GM13977 (cell line): ENCODE data around the gene AKT3.
A peak's percentile ranks its signal among the peaks of the same experiment; 100 is the strongest.

ENCODE experiments used
- DNase-seq: peaks from one replicate; pipeline ENCODE4 v3.0.0; 2012; ENCODE audit warnings: low spot score
- CTCF ChIP-seq: IDR thresholded peaks from 2 replicates; pipeline ENCODE4 v1.5.1; 2012; ENCODE audit warnings: mild to moderate bottlenecking, control low read depth; ENCODE audit not compliant: insufficient read depth; ENCODE audit errors: extremely low read depth, missing control alignments
- in situ Hi-C: fragments of 300-500 bp; cut with MboI; formaldehyde crosslinking; loops from one replicate; pipeline ENCODE4 v1.12.0; 2022; ENCODE audit warnings: low sequenced_read_pairs, low pct_unique_long_range_greater_than_20kb, mixed read lengths, inconsistent platforms; ENCODE audit not compliant: unreplicated experiment

The AKT3 gene

GRCh38 chr1:243496187-243496646 lies 353.8 kb downstream of the AKT3 start:
- TF ChIP-seq CTCF = no peak

GRCh38 chr1:243495442-243496186 lies 354.4 kb downstream of the AKT3 start:
- TF ChIP-seq CTCF = no peak
- DNase-seq = peak; percentile 58
- in situ Hi-C loops = no loop called here

More at GRCh38 chr1:243496187-243496646, 353.8 kb downstream of the AKT3 start:
- in situ Hi-C loops = no loop called here
- DNase-seq = peak; percentile 37

- in situ Hi-C loops = no loop called here
- TF ChIP-seq CTCF = no peak
- DNase-seq = peak; percentile 16
Observed at GRCh38 chr1:243494741-243495431, 355.2 kb downstream of the AKT3 start.

- in situ Hi-C loops = no loop called here
- TF ChIP-seq CTCF = no peak
- peak; percentile 24 for DNase-seq
Observed at GRCh38 chr1:243493156-243494129, 356.6 kb downstream of the AKT3 start.

- in situ Hi-C loops = no loop called here
- TF ChIP-seq CTCF = no peak
- peak; percentile 17 for DNase-seq
Observed at GRCh38 chr1:243490748-243491686, 359.0 kb downstream of the AKT3 start.
